Mononuclear cell (primary cell): ENCODE data around the gene MUSK. TPM values are rescaled to one million over a fixed set of nuclear protein-coding genes. Genes with fewer than 3 reads are reported as not detected.
"Not testable (repeated sequence)": the region's sequence is repeated elsewhere in the genome, so short reads cannot be mapped to it uniquely, and the experiment has no call there.

Experiments
- H3K27me3 ChIP-seq: 2 replicates; pipeline ENCODE4 v1.6.0; 2011; ENCODE audit warnings: low read length, control low read depth; ENCODE audit not compliant: insufficient read depth
- H3K4me1 ChIP-seq: 2 replicates; pipeline ENCODE4 v1.5.1; 2011; ENCODE audit warnings: mild to moderate bottlenecking, low read length, control low read depth; ENCODE audit not compliant: insufficient read depth
- H3K4me3 ChIP-seq: 2 replicates; pipeline ENCODE4 v1.5.1; 2011; ENCODE audit warnings: mild to moderate bottlenecking, low read length, moderate library complexity
- H3K9me3 ChIP-seq: 2 replicates; pipeline ENCODE4 v1.5.1; 2011; ENCODE audit warnings: low read depth, mild to moderate bottlenecking, control low read depth, low read length
- total RNA-seq: library from RNA; depleted of rRNA; stranded (reverse); fragments of >200 nt; gene quantifications from one replicate; pipeline ENCODE4 v1.2.3, GENCODE V29; 2012

Gene MUSK
- total RNA-seq, 1 donor, result not detected

DNA sequence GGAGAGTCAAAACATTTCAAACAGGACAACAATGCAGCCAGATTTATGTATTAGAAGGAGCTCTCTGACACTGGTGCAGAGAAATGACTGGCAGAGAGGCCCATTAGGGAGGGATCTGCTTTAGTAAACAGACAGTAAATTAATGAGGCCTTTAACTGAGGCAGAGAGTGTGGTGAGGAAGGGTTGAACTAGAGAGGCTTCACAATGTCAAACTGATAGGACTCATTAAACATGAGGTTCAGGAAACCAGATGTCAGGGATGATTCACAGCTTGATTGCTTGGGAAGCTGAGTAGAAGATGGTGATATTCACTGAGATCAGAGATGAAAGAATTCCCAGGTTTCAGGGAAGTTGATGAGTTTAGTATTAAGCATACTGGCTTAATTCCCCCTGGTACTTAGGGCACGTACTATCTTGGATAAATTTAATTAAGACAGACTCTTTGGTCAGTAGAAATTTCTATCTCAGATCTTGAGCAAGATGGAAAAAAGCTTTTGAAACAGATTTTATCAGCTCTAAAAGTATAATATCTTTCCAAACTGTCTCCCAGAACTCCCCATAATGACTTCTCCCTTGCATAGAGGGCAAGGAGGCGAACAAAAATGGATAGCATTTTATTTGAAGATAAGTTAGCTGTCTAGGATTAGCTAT, 8.6 kb upstream of the MUSK start:
- no peaks in the 10 kb centered on the region for H3K4me1 ChIP-seq
- H3K9me3 ChIP-seq, result no peaks in the 10 kb centered on the region
- H3K4me3 ChIP-seq, result no peak overlapping the region
- no peaks in the 10 kb centered on the region for H3K27me3 ChIP-seq

DNA sequence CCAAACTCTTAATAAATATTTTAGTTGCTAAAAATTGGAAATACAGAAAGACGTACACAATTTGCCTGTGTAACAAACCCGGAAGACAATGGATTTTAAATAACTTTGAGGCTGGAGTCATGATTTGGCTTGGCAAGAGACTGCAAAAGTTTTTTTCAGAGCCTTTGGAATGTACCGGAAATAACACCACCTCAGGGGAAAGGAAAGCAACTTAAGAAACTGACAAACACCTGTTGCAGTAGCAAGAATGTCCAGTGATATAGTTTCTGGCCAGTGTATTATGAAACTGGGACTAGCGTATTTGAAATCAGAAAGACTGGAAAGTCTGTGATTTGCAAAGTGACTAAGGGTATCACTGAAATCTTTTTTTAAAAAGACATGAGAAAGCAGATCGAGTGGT, 842 bp downstream of the MUSK start:
- Histone ChIP-seq H3K27me3 (no peaks in the 10 kb centered on the region), H3K4me1 (no peaks in the 10 kb centered on the region), H3K9me3 (no peaks in the 10 kb centered on the region), H3K4me3 (no peak overlapping the region)

DNA sequence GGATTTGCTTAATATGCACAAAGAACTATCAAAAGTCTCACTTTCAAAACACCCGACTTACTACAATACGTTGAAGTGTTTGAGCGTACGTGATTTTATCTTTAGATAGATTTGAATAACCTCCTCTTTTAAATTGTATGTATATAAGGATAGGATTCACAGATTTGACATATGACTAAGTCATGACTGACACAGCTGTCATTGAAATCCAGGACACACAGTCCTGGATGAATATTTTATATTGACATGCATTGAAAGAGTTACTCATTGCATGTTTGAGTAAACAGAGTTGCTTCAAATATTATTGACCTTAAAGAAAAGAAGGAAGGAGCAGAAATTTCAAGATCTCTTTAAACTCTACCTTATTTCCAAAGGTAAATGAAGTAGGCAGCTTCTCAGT, 3.3 kb downstream of the MUSK start:
- H3K9me3 ChIP-seq, result no peaks in the 10 kb centered on the region
- no peaks in the 10 kb centered on the region for H3K27me3 ChIP-seq
- H3K4me1 ChIP-seq, result no peaks in the 10 kb centered on the region
- H3K4me3 ChIP-seq, result no peak overlapping the region

DNA sequence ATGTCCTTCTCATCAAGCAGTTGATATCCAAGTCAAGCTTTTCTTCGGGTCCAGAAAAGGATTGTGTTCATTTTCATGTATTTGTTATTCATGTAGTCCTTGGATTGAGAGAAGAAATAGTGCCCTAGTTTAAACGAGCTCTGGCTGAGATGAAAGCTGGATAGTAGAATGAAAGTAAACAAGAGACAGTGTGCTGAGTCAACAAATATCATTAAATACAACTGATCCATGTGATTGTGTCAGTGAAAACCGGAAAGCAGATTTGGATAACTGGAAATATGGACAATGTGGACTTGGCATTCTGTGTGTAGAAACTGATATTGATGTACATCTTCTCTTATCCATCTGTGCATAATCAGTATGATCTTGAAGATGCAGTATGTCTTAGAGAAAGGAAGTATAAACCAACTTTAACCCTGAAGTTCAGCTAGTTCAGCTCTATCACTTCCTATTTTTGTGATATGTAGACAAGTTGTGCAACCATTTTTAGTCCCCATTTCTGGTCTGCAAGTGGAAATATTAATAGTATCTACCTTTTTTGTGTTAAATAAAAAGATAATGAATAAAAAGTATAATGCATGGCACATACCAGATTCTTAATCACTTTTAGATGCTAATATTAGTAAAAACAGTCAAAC, 4.4 kb downstream of the MUSK start:
- Histone ChIP-seq H3K4me3 (no peak overlapping the region), H3K9me3 (no peaks in the 10 kb centered on the region), H3K4me1 (no peaks in the 10 kb centered on the region), H3K27me3 (no peaks in the 10 kb centered on the region)

DNA sequence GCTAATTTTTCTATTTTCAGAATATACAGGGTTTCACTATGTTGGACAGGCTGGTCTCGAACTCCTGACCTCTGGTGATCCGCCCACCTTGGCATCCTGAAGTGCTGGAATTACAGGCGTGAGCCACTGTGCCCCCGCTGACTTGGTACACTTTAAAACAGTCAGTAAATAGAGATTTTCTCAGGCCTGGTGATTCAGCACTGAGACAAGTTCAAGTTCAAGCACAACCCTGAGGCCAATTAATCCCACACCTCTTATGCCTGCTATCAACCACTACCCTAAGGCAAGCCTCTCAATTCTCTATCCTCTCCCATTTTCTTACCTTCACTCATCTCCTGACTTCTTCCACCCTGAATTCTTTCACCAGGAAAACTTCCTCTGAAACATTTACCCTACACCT, 18.9 kb downstream of the MUSK start:
- H3K27me3 ChIP-seq, result no peaks in the 10 kb centered on the region
- no peak overlapping the region for H3K4me3 ChIP-seq

DNA sequence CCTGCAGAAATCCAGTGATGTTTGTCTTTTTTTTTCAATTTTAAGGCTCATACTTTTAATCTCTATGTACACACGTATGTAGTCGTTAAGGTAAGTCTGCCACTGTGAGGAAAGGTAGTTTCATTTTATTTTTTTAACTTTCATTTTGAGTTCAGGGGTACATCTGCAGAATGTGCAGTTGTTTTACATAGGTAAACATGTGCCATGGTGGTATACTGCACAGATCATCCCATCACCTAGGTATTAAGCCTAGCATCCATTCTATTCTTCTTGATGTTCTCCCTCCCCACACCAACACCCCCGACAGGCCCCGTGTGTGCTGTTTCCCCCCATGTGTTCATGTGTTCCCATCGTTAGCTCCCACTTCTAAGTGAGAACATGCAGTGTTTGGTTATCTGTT, 19.7 kb downstream of the MUSK start:
- Histone ChIP-seq H3K4me1 (no peaks in the 10 kb centered on the region), H3K27me3 (no peaks in the 10 kb centered on the region), H3K4me3 (no peak overlapping the region), H3K9me3 (no peaks in the 10 kb centered on the region)

More for the DNA sequence above, 18.9 kb downstream of the MUSK start:
- no peaks in the 10 kb centered on the region for H3K9me3 ChIP-seq
- H3K4me1 ChIP-seq, result no peaks in the 10 kb centered on the region

DNA sequence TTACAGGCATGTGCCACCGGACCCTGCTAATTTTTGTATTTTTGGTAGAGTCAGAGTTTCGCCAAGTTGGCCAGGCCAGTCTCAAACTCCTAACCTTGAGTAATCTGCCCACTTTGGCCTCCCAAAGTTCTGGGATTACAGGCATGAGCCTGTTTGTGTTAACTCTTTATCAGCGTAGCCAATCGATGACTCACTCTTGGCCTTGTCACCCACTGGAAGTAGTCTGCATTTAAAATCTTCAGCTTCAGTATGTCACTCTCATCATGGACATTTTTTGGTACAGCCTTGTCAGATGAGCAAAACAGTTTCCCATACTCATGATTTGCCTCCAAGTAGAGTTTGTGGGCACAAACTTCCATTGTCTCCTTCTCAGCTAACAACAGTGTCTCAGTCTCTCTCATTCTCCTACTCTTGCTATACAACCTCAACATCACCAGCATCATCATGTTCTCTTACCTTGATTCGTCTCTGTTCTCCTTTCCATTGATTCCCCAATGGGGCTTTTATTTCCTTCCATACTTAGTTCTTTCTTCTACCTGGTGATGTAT, 22.5 kb downstream of the MUSK start:
- no peaks in the 10 kb centered on the region for H3K4me1 ChIP-seq
- H3K9me3 ChIP-seq, result no peaks in the 10 kb centered on the region
- no peaks in the 10 kb centered on the region for H3K27me3 ChIP-seq
- no peak overlapping the region for H3K4me3 ChIP-seq

DNA sequence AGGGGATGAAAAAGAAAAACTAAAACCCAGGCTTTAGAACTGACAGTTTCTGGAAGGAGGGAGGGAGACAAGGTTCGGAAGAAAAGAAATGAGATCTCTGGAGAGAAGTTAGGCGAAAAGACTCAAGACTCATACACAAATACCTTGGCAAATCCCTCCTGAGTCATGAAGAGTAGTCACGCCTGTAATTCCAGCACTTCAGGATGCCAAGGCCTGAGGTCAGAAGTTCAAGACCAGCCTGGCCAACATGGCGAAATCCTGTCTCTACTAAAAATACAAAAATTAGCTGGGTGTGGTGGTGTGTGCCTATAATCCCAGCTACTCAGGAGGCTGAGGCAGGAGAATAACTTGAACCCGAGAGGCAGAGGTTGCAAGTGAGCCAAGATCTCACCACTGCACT, 27.3 kb downstream of the MUSK start:
- not testable (repeated sequence) for H3K27me3 ChIP-seq, H3K4me3 ChIP-seq, H3K9me3 ChIP-seq, H3K4me1 ChIP-seq

DNA sequence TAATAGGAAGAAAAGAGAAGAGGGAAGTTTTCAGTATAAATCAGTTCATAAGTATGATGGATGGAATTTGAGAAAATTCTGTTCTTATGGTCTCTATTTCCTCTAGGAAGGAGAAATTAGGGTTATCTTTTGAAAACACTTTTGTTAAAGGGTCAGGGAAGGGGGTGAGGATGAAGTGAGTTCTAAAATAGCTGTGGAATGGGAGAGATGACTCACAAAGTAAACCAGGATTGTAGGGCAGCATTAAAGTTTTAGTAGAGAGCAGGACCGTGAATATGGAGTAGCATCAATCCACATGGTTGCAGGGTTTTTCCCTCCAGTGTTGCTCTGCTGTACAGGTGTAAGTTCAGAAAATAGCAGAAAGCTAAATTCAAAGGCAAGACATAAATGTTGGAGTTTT, 32.4 kb downstream of the MUSK start:
- H3K27me3 ChIP-seq, result no peaks in the 10 kb centered on the region
- H3K4me3 ChIP-seq, result no peak overlapping the region
- H3K4me1 ChIP-seq, result no peaks in the 10 kb centered on the region
- H3K9me3 ChIP-seq, result no peaks in the 10 kb centered on the region

DNA sequence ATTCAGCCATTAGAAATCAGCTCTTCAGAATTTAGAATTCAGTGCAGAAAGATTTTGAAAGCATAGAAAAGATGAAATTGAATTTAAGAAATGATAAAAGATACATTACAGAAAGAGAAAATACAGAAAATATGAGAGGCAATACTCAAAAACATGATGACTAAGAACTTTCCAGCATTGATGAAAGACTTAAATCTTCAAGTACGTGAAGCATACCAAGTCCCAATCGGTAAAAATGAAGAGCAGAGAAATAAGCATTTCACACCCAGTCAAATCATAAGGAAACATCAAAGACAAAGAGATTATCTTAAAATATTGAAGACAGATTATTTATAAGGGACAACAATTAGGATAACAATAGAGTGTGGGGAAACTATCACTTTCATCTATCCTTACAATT, 35.1 kb downstream of the MUSK start:
- no peaks in the 10 kb centered on the region for H3K4me1 ChIP-seq
- H3K9me3 ChIP-seq, result no peaks in the 10 kb centered on the region
- H3K27me3 ChIP-seq, result no peaks in the 10 kb centered on the region
- no peak overlapping the region for H3K4me3 ChIP-seq

DNA sequence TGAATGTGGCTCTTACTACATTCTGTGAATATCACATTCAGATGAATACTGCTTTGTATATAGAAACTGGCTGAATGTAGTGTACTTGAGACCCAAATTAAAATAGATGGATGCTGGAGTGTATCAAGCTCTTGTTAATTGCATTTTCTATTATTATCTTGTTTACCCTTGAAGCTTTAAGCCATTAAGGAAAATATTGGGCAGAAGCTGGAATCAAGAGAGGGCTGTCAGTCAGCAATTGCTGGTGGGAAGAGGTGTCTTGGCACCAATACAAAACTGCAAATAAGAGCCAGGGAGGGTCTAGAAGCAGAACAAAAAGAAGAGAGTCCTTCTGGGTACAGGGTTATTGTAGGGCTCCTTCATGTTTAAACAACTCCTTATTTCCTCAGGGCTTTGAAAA, 38.8 kb downstream of the MUSK start:
- Histone ChIP-seq H3K4me3 (no peak overlapping the region), H3K4me1 (no peaks in the 10 kb centered on the region), H3K9me3 (no peaks in the 10 kb centered on the region), H3K27me3 (no peaks in the 10 kb centered on the region)

DNA sequence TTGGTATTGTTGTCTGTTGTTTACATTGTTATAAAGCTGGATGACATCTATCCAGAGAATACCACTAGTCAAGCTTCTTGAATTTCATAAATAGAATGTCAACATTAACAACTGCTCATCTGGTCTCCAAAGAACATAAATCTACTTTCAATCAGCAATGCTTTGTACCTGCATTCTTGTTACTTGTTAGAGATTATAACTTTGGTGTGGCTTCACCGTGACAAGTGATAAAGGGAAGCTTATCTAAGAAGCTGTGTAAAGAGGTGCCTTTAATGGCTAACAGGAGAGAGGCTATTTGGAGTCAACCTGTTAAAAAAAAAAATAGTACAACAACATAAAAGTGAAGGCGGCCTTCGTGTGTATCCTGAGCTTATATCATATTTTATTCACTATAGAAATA, 41.8 kb downstream of the MUSK start:
- no peaks in the 10 kb centered on the region for H3K9me3 ChIP-seq
- no peaks in the 10 kb centered on the region for H3K4me1 ChIP-seq
- no peaks in the 10 kb centered on the region for H3K27me3 ChIP-seq
- H3K4me3 ChIP-seq, result no peak overlapping the region

DNA sequence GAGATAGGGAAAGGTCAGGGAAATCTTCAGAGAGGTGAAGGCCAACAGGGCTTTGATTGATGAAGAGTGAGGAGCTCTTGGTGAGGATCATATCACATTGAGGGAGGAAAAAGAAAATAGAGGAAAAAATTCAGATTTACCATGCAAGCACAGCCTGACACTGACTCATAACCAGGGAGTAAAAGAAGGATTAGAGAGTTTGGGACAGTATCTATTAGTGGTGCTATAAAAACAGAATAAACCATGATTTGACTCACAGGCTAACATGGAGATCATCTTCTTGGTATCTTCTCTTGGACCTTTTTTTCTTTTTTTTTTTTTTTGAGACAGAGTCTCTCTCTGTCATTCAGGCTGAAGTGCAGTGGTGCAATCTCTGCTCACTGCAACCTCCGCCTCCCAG, 44.4 kb downstream of the MUSK start:
- Histone ChIP-seq H3K9me3 (no peaks in the 10 kb centered on the region), H3K4me1 (no peaks in the 10 kb centered on the region), H3K27me3 (no peaks in the 10 kb centered on the region), H3K4me3 (no peak overlapping the region)

DNA sequence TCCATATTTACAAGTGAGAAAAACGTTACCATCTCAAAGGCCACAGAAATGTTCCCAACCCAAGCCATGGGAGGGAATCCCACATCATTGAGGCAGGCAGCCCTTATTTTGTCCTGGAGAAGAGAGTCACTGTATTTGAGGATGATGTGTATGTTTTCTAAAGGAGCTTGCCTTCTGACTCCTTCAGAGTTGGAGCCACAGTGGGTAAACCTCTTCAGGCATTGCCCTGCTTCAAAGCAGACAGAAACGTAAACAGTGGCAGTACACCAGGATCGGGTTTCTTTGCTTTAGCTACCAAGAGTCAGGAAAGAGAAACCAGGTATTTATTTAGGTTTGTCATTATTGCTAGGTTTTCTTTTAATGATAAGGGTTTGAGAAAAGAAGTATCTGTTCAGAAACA, 45.7 kb downstream of the MUSK start:
- H3K9me3 ChIP-seq, result no peaks in the 10 kb centered on the region

DNA sequence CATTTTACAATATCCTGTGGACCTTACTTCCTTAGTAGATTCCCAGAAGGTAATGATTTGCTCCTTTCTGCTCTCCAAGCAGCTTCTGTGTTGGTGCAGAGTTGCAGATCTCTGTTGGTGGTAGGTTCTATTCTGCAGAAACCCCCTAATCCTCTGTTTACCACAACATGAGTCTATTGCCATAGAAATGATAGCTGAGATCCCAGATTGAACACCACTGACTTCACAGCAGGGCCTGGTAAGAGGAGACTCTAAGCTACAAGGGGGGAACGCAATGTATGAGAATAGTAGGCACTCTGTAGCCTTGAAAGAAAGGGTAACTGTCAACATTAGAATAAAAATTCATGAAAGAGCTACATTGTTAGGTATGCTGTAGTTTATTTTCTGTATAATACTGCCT, 59.5 kb downstream of the MUSK start:
- H3K4me1 ChIP-seq, result no peaks in the 10 kb centered on the region
- no peak overlapping the region for H3K4me3 ChIP-seq
- H3K27me3 ChIP-seq, result no peaks in the 10 kb centered on the region
- H3K9me3 ChIP-seq, result no peaks in the 10 kb centered on the region

More for the DNA sequence above, 45.7 kb downstream of the MUSK start:
- H3K27me3 ChIP-seq, result no peaks in the 10 kb centered on the region
- no peak overlapping the region for H3K4me3 ChIP-seq
- no peaks in the 10 kb centered on the region for H3K4me1 ChIP-seq

DNA sequence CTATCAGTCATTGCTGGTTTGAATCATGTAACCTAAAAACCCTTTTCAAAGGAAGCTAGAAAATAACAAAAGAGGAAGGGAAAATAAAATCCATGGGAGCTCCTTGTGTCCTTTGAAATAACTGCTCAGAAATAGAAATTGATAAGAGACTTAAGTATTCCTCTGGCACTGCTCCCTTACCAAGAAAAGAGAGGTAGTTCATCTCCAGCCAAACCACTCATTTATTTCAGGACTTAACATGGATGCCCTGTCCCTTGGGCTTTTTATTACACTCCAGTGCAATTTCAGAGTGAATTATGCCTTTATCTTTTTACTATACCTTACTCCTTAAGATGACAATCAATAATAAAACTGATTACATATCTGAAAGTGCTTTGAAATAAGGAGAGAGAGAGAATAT, 61.0 kb downstream of the MUSK start:
- no peaks in the 10 kb centered on the region for H3K4me1 ChIP-seq
- H3K4me3 ChIP-seq, result no peak overlapping the region
- H3K9me3 ChIP-seq, result no peaks in the 10 kb centered on the region
- no peaks in the 10 kb centered on the region for H3K27me3 ChIP-seq
